ENCODE measurements around the gene SOS1. TPM values are rescaled to one million over a fixed set of nuclear protein-coding genes. Genes with fewer than 3 reads are reported as not detected.
A peak's percentile ranks its signal among the peaks of the same experiment; 100 is the strongest.

The SOS1 gene
- total and polyA plus RNA-seq, 2 experiments from 2014 or later, result 5.0 to 22.0 TPM

DNA sequence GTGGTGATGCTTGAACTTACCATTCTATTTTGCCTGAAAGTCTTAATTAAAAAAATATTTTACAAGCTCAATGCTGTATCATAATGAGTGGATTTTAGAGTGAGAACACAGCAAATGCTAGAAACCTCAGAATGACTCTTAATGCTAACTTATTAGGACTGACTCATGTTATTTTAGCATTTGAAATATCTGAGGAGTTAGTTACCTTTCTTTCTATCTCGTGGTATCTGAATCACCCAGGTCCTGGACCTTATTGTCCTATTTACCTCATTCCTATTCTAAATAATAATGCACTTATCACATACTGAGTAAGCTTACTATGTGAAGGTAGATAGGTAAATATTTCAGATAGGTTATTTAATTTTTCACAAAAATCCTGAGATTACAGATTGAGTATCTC is 70.7 kb downstream of the SOS1 start:
- TF ChIP-seq EZH2 (IDR thresholded peaks at IDR 0.05; ENCODE audit: insufficient read depth, poor library complexity, severe bottlenecking), result no peak
- no peak for TF ChIP-seq EZH2phosphoT487 (IDR thresholded peaks at IDR 0.05; ENCODE audit: insufficient read depth, low read depth)
- no peaks in the 10 kb centered on the region for H3K79me2 ChIP-seq (ENCODE audit: insufficient read depth)
- peak overlapping the region; percentile 33 for H3K27ac ChIP-seq
- in situ Hi-C loops (cut with MboI), result no loop called here
- H3F3A ChIP-seq (ENCODE audit: insufficient read depth), result peaks cover 11% of the 10 kb centered on the region; the same call in 1 of the 2 replicates
- no peak overlapping the region for H2AFZ ChIP-seq
- H3K9me3 ChIP-seq (ENCODE audit: low read depth), result no peaks in the 10 kb centered on the region
- H3K27me3 ChIP-seq (replicated peaks; ENCODE audit: insufficient read depth), result no peaks in the 10 kb centered on the region
- peak; percentile 67 for DNase-seq
- H4K20me1 ChIP-seq (ENCODE audit: insufficient read depth), result no peaks in the 10 kb centered on the region
- no peaks in the 10 kb centered on the region for H3K9me2 ChIP-seq (ENCODE audit: insufficient read depth)
- peaks cover 12% of the 10 kb centered on the region; the same call in 1 of the 2 replicates for H3K4me1 ChIP-seq (ENCODE audit: insufficient read depth)
- 2 to 11% methylated on average over 1 of the region's 1 CpG for WGBS, 2 experiments (ENCODE audit: low coverage in 1 of 2, low lambda C conversion rate in 2 of 2, missing lambda C conversion rate in 2 of 2)
- H3K4me2 ChIP-seq (ENCODE audit: unreplicated experiment), result no peak overlapping the region
- peaks cover 32% of the 10 kb centered on the region; the same call in 1 of the 2 replicates for H3K36me3 ChIP-seq (ENCODE audit: low read depth)
- H3K9ac ChIP-seq, result 0 out of 2 replicates have a peak overlapping the region, but pooled peaks have one; percentile 0
- no peak overlapping the region for H3K4me3 ChIP-seq

DNA sequence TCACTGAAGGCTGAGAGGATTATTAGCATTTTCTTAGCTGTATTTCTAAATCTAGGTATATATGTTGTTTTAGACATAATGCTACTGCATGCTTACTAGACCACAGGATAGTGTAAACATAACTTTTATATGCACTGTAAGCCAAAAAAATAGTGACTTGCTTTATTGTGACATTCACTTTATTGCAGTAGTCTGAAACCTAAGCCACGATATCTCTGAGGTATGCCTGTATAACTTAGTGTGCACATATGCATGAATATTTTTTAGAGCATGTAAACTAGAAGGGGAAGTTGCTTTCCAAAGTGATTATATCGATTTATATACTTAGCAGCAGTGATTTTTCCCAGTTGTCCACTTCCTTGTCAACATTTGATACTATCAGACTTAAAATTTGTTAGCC is 81.8 kb downstream of the SOS1 start:
- Histone ChIP-seq H3K4me2 (ENCODE audit: unreplicated experiment) (no peak overlapping the region), H3F3A (ENCODE audit: insufficient read depth) (peaks cover 19% of the 10 kb centered on the region; the same call in 1 of the 2 replicates), H3K27me3 (replicated peaks; ENCODE audit: insufficient read depth) (no peaks in the 10 kb centered on the region), H3K9ac (no peak overlapping the region), H3K27ac (no peak overlapping the region), H3K4me3 (no peak overlapping the region), H3K36me3 (ENCODE audit: low read depth) (no peaks in the 10 kb centered on the region; the same call in 1 of the 2 replicates), H2AFZ (no peak overlapping the region), H3K79me2 (ENCODE audit: insufficient read depth) (no peaks in the 10 kb centered on the region), H3K9me3 (ENCODE audit: low read depth) (no peaks in the 10 kb centered on the region), H3K9me2 (ENCODE audit: insufficient read depth) (no peaks in the 10 kb centered on the region), H3K4me1 (ENCODE audit: insufficient read depth) (peaks cover 6% of the 10 kb centered on the region), H4K20me1 (ENCODE audit: insufficient read depth) (no peaks in the 10 kb centered on the region)
- TF ChIP-seq EZH2 (IDR thresholded peaks at IDR 0.05; ENCODE audit: insufficient read depth, poor library complexity, severe bottlenecking), result no peak
- no peak for TF ChIP-seq EZH2phosphoT487 (IDR thresholded peaks at IDR 0.05; ENCODE audit: insufficient read depth, low read depth)
- in situ Hi-C loops (cut with MboI), result no loop called here
- WGBS, 2 experiments (ENCODE audit: low coverage in 1 of 2, low lambda C conversion rate in 2 of 2, missing lambda C conversion rate in 2 of 2), result 95 to 99% methylated on average over 2 of the region's 2 CpGs
- no peak for DNase-seq

DNA sequence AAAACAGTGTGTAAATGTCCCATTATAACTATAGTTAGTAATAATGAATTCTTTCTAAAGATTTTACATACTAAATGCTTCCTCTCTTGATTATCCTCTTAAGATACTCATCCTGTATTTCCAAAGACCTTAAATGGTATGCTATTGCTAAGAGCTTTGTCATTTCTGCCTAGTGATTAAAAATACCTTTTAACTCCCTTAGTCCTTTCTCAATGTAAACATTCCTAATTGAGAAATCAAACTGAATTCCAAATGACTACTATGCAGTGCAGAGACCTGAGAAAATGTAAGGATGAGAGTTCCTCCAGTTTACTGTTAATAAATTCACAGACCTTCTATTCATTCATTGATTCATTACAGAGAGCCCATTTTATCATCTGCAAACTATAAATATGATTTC is 86.9 kb downstream of the SOS1 start:
- H3K79me2 ChIP-seq (ENCODE audit: insufficient read depth), result no peaks in the 10 kb centered on the region
- peak overlapping the region; percentile 22; the same call in 1 of the 2 replicates for H3K27ac ChIP-seq
- peak; percentile 61 for DNase-seq
- peaks cover 23% of the 10 kb centered on the region for H3K4me1 ChIP-seq (ENCODE audit: insufficient read depth)
- no peak for TF ChIP-seq EZH2 (IDR thresholded peaks at IDR 0.05; ENCODE audit: insufficient read depth, poor library complexity, severe bottlenecking)
- TF ChIP-seq EZH2phosphoT487 (IDR thresholded peaks at IDR 0.05; ENCODE audit: insufficient read depth, low read depth), result no peak
- H2AFZ ChIP-seq, result no peak overlapping the region
- no peak overlapping the region for H3K9ac ChIP-seq
- no peaks in the 10 kb centered on the region; the same call in 1 of the 2 replicates for H3K36me3 ChIP-seq (ENCODE audit: low read depth)
- H3K9me3 ChIP-seq (ENCODE audit: low read depth), result no peaks in the 10 kb centered on the region
- peaks cover 29% of the 10 kb centered on the region; the same call in 1 of the 2 replicates for H3F3A ChIP-seq (ENCODE audit: insufficient read depth)
- H3K4me3 ChIP-seq, result no peak overlapping the region
- no peaks in the 10 kb centered on the region for H3K27me3 ChIP-seq (replicated peaks; ENCODE audit: insufficient read depth)
- H3K4me2 ChIP-seq (ENCODE audit: unreplicated experiment), result peak overlapping the region; percentile 57
- in situ Hi-C loops (cut with MboI), result no loop called here
- no peaks in the 10 kb centered on the region for H4K20me1 ChIP-seq (ENCODE audit: insufficient read depth)
- no peaks in the 10 kb centered on the region for H3K9me2 ChIP-seq (ENCODE audit: insufficient read depth)

DNA sequence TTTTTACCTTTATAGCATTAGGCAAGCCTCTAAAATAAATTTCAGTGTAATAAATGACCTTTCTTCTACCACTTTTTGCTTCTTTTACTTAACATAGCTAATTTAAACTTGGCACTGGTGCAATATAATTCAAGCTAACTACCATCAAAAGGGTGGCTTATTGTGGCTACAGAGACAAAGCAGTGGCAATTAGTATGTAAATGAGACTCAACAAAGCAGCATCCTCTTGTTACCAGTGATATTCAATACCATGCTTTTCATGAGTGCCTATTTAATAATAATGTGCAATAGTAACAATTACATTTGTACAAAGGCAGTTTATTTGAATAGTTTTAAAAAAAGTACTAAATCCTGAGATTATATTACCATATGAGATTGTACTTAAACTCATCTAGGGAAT is 93.4 kb downstream of the SOS1 start:
- Histone ChIP-seq H3K9me3 (ENCODE audit: low read depth) (no peaks in the 10 kb centered on the region), H3K27ac (no peak overlapping the region), H3K4me1 (ENCODE audit: insufficient read depth) (peaks cover under 1% of the 10 kb centered on the region), H3F3A (ENCODE audit: insufficient read depth) (no peaks in the 10 kb centered on the region), H3K4me3 (no peak overlapping the region), H3K4me2 (ENCODE audit: unreplicated experiment) (no peak overlapping the region), H3K36me3 (ENCODE audit: low read depth) (peaks cover 10% of the 10 kb centered on the region), H3K9me2 (ENCODE audit: insufficient read depth) (no peaks in the 10 kb centered on the region), H2AFZ (no peak overlapping the region), H3K79me2 (ENCODE audit: insufficient read depth) (no peaks in the 10 kb centered on the region), H3K9ac (no peak overlapping the region), H4K20me1 (ENCODE audit: insufficient read depth) (no peaks in the 10 kb centered on the region), H3K27me3 (replicated peaks; ENCODE audit: insufficient read depth) (no peaks in the 10 kb centered on the region)
- in situ Hi-C loops (cut with MboI), result no loop called here
- TF ChIP-seq EZH2 (IDR thresholded peaks at IDR 0.05; ENCODE audit: insufficient read depth, poor library complexity, severe bottlenecking) (no peak), EZH2phosphoT487 (IDR thresholded peaks at IDR 0.05; ENCODE audit: insufficient read depth, low read depth) (no peak)
- no peak for DNase-seq

DNA sequence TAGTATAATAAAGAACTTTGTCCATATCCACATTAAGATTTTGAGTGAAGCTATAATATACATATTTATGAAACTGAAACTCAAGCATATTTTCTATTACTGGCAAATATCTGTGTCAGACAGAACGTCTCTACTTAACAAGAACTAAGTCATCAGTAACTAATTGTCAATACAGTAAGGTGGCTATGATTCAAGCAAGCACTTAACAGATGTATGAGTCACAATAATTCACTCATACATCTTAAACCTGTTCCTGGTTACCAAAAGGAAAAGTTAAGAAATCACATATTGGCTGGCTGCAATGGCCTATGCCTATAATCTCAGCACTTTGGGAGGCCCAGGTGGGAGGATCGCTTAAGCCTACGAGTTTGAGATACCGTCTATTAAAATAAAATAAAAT is 96.0 kb downstream of the SOS1 start:
- 40 to 51% methylated on average over 4 of the region's 4 CpGs for WGBS, 2 experiments (ENCODE audit: low coverage in 1 of 2, low lambda C conversion rate in 2 of 2, missing lambda C conversion rate in 2 of 2)
- TF ChIP-seq EZH2 (IDR thresholded peaks at IDR 0.05; ENCODE audit: insufficient read depth, poor library complexity, severe bottlenecking) (no peak), EZH2phosphoT487 (IDR thresholded peaks at IDR 0.05; ENCODE audit: insufficient read depth, low read depth) (no peak)
- no peak overlapping the region for H3K4me2 ChIP-seq (ENCODE audit: unreplicated experiment)
- H3K27me3 ChIP-seq (replicated peaks; ENCODE audit: insufficient read depth), result no peaks in the 10 kb centered on the region
- no peak overlapping the region for H2AFZ ChIP-seq
- peaks cover 19% of the 10 kb centered on the region for H3K36me3 ChIP-seq (ENCODE audit: low read depth)
- H3K4me3 ChIP-seq, result no peak overlapping the region
- no peaks in the 10 kb centered on the region for H4K20me1 ChIP-seq (ENCODE audit: insufficient read depth)
- in situ Hi-C loops (cut with MboI), result no loop called here
- DNase-seq, result peak; percentile 72
- no peaks in the 10 kb centered on the region for H3K79me2 ChIP-seq (ENCODE audit: insufficient read depth)
- no peaks in the 10 kb centered on the region; the same call in 1 of the 2 replicates for H3K4me1 ChIP-seq (ENCODE audit: insufficient read depth)
- no peak overlapping the region for H3K27ac ChIP-seq
- H3K9ac ChIP-seq, result no peak overlapping the region
- no peaks in the 10 kb centered on the region for H3K9me3 ChIP-seq (ENCODE audit: low read depth)
- H3F3A ChIP-seq (ENCODE audit: insufficient read depth), result no peaks in the 10 kb centered on the region
- no peaks in the 10 kb centered on the region for H3K9me2 ChIP-seq (ENCODE audit: insufficient read depth)

Data from GM23248 (cell line).